Neutrophil (primary cell): Measurements from ENCODE around the gene TMEM222.

Source experiments
- H3K27ac ChIP-seq: fragments of 200-600 bp; sonication (generic); 2 replicates; pipeline ENCODE4 v1.5.1; 2016; ENCODE audit warnings: mild to moderate bottlenecking, moderate library complexity
- H3K27me3 ChIP-seq: fragments of 200-600 bp; sonication (generic); 2 replicates; pipeline ENCODE4 v1.6.0; 2016; ENCODE audit warnings: mild to moderate bottlenecking
- H3K36me3 ChIP-seq: fragments of 200-600 bp; sonication (generic); 2 replicates; pipeline ENCODE4 v1.5.1; 2017
- H3K4me1 ChIP-seq, 2 experiments: fragments of 200-600 bp in 1 of 2; sonication (generic) in 1 of 2; 1 replicate in 1 of 2; 2 replicates in 1 of 2; pipeline versions ENCODE4 v1.5.1 to v1.6.1; 2013 to 2016; ENCODE audit warnings: low read depth in 1 of 2, low read length in 1 of 2, mild to moderate bottlenecking in 1 of 2, moderate library complexity in 1 of 2; ENCODE audit not compliant: control insufficient read depth in 1 of 2, insufficient read depth in 1 of 2
- H3K4me3 ChIP-seq, 2 experiments: fragments of 200-600 bp in 1 of 2; sonication (generic) in 1 of 2; 1 replicate in 1 of 2; 2 replicates in 1 of 2; pipeline ENCODE4 v1.5.1; 2013 to 2016; ENCODE audit warnings: low read depth in 1 of 2, low read length in 1 of 2, mild to moderate bottlenecking in 1 of 2, moderate library complexity in 1 of 2
- H3K9me3 ChIP-seq: fragments of 200-600 bp; sonication (generic); 2 replicates; pipeline ENCODE4 v1.5.1; 2016
- CTCF ChIP-seq: fragments of 200-600 bp; sonication (generic); IDR thresholded peaks from 2 replicates; pipeline ENCODE4 v1.5.1; 2016; ENCODE audit warnings: antibody characterized with exemption

TMEM222 gene

GRCh38 chr1:27361553-27361952, 39.6 kb downstream of the TMEM222 start:
- no peak overlapping the region for H3K4me3 ChIP-seq
- H3K36me3 ChIP-seq = no peaks in the 10 kb centered on the region
- TF ChIP-seq CTCF = no peak
- H3K9me3 ChIP-seq = no peaks in the 10 kb centered on the region
- H3K27ac ChIP-seq = no peak overlapping the region
- H3K4me1 ChIP-seq = peaks cover 40 to 50% of the 10 kb centered on the region in 2 experiments
- peaks cover 53% of the 10 kb centered on the region for H3K27me3 ChIP-seq

- no peak for TF ChIP-seq CTCF
- Histone ChIP-seq H3K4me3 (no peak overlapping the region), H3K9me3 (no peaks in the 10 kb centered on the region), H3K36me3 (no peaks in the 10 kb centered on the region), H3K27me3 (peaks cover 62% of the 10 kb centered on the region), H3K27ac (no peak overlapping the region), H3K4me1 (peaks cover 52 to 59% of the 10 kb centered on the region in 2 experiments)
These were observed 42.1 kb downstream of the TMEM222 start for GRCh38 chr1:27363766-27364695.

GRCh38 chr1:27364696-27365371, 42.9 kb downstream of the TMEM222 start:
- peak overlapping the region; percentile 63 to 76 for H3K4me3 ChIP-seq
- peak overlapping the region; percentile 27 for H3K27ac ChIP-seq
- H3K4me1 ChIP-seq = peaks cover 58 to 64% of the 10 kb centered on the region in 2 experiments
- no peaks in the 10 kb centered on the region for H3K9me3 ChIP-seq
- TF ChIP-seq CTCF = no peak
- no peaks in the 10 kb centered on the region for H3K36me3 ChIP-seq
- peaks cover 54% of the 10 kb centered on the region for H3K27me3 ChIP-seq

GRCh38 chr1:27365372-27366112, 43.6 kb downstream of the TMEM222 start:
- Histone ChIP-seq H3K27me3 (peaks cover 46% of the 10 kb centered on the region), H3K9me3 (no peaks in the 10 kb centered on the region), H3K27ac (peak overlapping the region; percentile 27), H3K4me1 (peaks cover 58 to 64% of the 10 kb centered on the region in 2 experiments), H3K4me3 (peak overlapping the region; percentile 63 to 76), H3K36me3 (no peaks in the 10 kb centered on the region)
- TF ChIP-seq CTCF = no peak

GRCh38 chr1:27366113-27366410, 44.1 kb downstream of the TMEM222 start:
- Histone ChIP-seq H3K4me1 (peaks cover 53 to 62% of the 10 kb centered on the region in 2 experiments), H3K27ac (peak overlapping the region; percentile 27), H3K9me3 (no peaks in the 10 kb centered on the region), H3K4me3 (peak overlapping the region; percentile 63 to 76), H3K27me3 (peaks cover 41% of the 10 kb centered on the region), H3K36me3 (no peaks in the 10 kb centered on the region)
- no peak for TF ChIP-seq CTCF
